DND-41 (cell line): Measurements from ENCODE around the gene TRIM58.

Source experiments
- CTCF ChIP-seq: IDR thresholded peaks from 2 replicates; pipeline ENCODE4 v1.5.1; 2012; ENCODE audit warnings: borderline replicate concordance, low read length, moderate library complexity, mild to moderate bottlenecking; ENCODE audit not compliant: poor library complexity, severe bottlenecking; ENCODE audit errors: extremely low read depth
- EZH2 ChIP-seq: IDR thresholded peaks from 3 replicates; pipeline ENCODE4 v1.6.1; 2012; ENCODE audit warnings: borderline replicate concordance, low read depth, mild to moderate bottlenecking, moderate library complexity, low read length, inconsistent platforms; ENCODE audit not compliant: severe bottlenecking

- TF ChIP-seq CTCF (no peak), EZH2 (no peak)
Measured at GRCh38 chr1:247845693-247846017, 11.3 kb upstream of the TRIM58 start.
